DND-41 (cell line): ENCODE results near the gene FBXO3.

Experiments
- ATAC-seq: fragments of 200-7000 bp; cut with Tn5 transposase; 3 replicates; pipeline ENCODE4 v1.9.1; 2021; ENCODE audit warnings: low read depth; ENCODE audit not compliant: insufficient read depth
- DNase-seq: peaks from one replicate; pipeline ENCODE4 v3.0.0-alpha.2; 2020
- H2AFZ ChIP-seq: 2 replicates; pipeline ENCODE4 v1.6.0; 2012; ENCODE audit warnings: low read depth, low read length
- H3K27ac ChIP-seq: 2 replicates; pipeline ENCODE4 v1.5.1; 2012; ENCODE audit warnings: low read length, inconsistent platforms
- H3K27me3 ChIP-seq: fragments of 200-600 bp; sonication (generic); 2 replicates; pipeline ENCODE4 v1.6.0; 2012; ENCODE audit warnings: low read length, mild to moderate bottlenecking, inconsistent platforms; ENCODE audit not compliant: insufficient read depth, poor library complexity
- H3K36me3 ChIP-seq: 2 replicates; pipeline ENCODE4 v1.5.1; 2012; ENCODE audit warnings: low read length, inconsistent platforms; ENCODE audit not compliant: insufficient read depth
- H3K4me1 ChIP-seq: 2 replicates; pipeline ENCODE4 v1.5.1; 2012; ENCODE audit warnings: mild to moderate bottlenecking, low read length; ENCODE audit not compliant: insufficient read depth
- H3K4me2 ChIP-seq: 2 replicates; pipeline ENCODE4 v1.6.0; 2012; ENCODE audit warnings: mild to moderate bottlenecking, moderate library complexity, low read length, inconsistent platforms; ENCODE audit not compliant: insufficient read depth
- H3K4me3 ChIP-seq, 2 experiments: fragments of 200-600 bp in 1 of 2; shearing (Covaris generic) in 1 of 2; 2 replicates each; pipeline ENCODE4 v1.5.1; 2012 to 2016; ENCODE audit warnings: inconsistent platforms in 2 of 2, low read length in 2 of 2, mild to moderate bottlenecking in 2 of 2, low read depth in 1 of 2, moderate library complexity in 1 of 2
- H3K79me2 ChIP-seq: 2 replicates; pipeline ENCODE4 v1.6.0; 2012; ENCODE audit warnings: low read length, inconsistent platforms; ENCODE audit not compliant: insufficient read depth
- H3K9ac ChIP-seq: 2 replicates; pipeline ENCODE4 v1.6.0; 2012; ENCODE audit warnings: low read depth, mild to moderate bottlenecking, inconsistent platforms, low read length, moderate library complexity
- H3K9me3 ChIP-seq: 2 replicates; pipeline ENCODE4 v1.5.1; 2012; ENCODE audit warnings: low read length, moderate library complexity, mild to moderate bottlenecking, inconsistent platforms; ENCODE audit not compliant: insufficient read depth, severe bottlenecking
- H4K20me1 ChIP-seq: 2 replicates; pipeline ENCODE4 v1.6.0; 2012; ENCODE audit warnings: low read length; ENCODE audit not compliant: insufficient read depth
- EZH2 ChIP-seq: IDR thresholded peaks from 3 replicates; pipeline ENCODE4 v1.6.1; 2012; ENCODE audit warnings: borderline replicate concordance, low read depth, mild to moderate bottlenecking, moderate library complexity, low read length, inconsistent platforms; ENCODE audit not compliant: severe bottlenecking
- TF ChIP-seq, protein P1 (sequence below): IDR thresholded peaks from 2 replicates; pipeline ENCODE4 v1.5.1; 2012; ENCODE audit warnings: borderline replicate concordance, low read length, moderate library complexity, mild to moderate bottlenecking; ENCODE audit not compliant: poor library complexity, severe bottlenecking; ENCODE audit errors: extremely low read depth

Gene FBXO3

DNA sequence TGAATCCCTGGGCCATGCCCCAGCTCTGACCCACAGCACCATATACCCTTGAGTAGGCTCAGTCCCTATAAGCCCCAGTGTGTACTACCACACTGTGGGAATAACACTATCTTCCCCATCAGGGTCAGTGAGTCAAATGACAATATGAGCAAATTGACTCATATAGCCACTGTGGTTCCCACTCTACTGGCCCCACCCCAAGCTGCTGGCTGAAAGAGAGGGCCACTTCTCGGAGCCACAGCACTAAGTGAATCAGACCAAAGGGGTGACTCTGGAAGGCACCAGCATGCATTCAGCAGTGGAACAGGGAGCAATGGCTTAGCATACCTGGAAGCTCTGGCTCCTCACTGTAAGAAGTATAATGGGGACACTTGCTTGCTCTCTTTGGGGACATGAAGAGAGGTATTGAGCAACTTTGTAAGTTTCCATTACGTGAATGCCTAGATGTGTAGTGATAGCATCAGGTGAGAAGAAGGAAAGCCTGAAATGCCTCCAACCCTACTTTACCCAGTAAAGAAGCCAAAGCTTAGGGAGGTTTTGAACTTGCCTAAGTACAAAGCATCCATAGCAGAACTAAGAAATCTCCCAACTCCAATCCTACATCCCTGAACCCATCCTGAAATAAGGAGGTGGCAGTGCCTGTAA is 51.6 kb downstream of the FBXO3 start:
- no peak for TF ChIP-seq EZH2
- TF ChIP-seq, protein P1, sequence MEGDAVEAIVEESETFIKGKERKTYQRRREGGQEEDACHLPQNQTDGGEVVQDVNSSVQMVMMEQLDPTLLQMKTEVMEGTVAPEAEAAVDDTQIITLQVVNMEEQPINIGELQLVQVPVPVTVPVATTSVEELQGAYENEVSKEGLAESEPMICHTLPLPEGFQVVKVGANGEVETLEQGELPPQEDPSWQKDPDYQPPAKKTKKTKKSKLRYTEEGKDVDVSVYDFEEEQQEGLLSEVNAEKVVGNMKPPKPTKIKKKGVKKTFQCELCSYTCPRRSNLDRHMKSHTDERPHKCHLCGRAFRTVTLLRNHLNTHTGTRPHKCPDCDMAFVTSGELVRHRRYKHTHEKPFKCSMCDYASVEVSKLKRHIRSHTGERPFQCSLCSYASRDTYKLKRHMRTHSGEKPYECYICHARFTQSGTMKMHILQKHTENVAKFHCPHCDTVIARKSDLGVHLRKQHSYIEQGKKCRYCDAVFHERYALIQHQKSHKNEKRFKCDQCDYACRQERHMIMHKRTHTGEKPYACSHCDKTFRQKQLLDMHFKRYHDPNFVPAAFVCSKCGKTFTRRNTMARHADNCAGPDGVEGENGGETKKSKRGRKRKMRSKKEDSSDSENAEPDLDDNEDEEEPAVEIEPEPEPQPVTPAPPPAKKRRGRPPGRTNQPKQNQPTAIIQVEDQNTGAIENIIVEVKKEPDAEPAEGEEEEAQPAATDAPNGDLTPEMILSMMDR = no peak
- H3K27me3 ChIP-seq = peaks cover 3% of the 10 kb centered on the region
- H3K27ac ChIP-seq = no peak overlapping the region
- H3K4me2 ChIP-seq = no peak overlapping the region
- no peak overlapping the region for H3K9ac ChIP-seq
- no peak overlapping the region for H3K4me3 ChIP-seq
- no peaks in the 10 kb centered on the region for H3K4me1 ChIP-seq
- no peaks in the 10 kb centered on the region for H3K79me2 ChIP-seq
- DNase-seq (no peak), ATAC-seq (no peak)
- H3K36me3 ChIP-seq = no peaks in the 10 kb centered on the region
- no peak overlapping the region for H2AFZ ChIP-seq
- no peaks in the 10 kb centered on the region for H4K20me1 ChIP-seq
- no peaks in the 10 kb centered on the region for H3K9me3 ChIP-seq

DNA sequence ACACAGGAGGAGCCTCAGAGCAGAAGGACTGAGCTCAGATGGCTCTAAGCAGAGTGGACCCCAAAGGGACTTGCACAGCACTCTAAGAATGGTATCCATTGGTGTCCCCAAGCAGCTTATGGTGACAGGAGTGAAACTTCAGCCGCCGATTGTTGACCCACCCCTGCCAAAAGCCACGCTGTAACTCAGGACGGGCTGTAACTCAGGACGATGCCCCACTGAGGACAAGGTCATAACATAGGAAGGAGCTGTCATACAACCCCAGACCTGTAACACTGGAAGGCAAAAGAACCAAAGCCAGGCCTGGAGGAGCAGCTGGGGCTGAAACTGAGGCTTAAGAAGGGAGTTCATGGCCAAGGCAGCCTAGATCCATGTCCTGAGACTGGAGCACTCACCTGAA is 52.3 kb downstream of the FBXO3 start:
- no peaks in the 10 kb centered on the region for H3K9me3 ChIP-seq
- TF ChIP-seq, protein P1 = no peak
- no peak for TF ChIP-seq EZH2
- H3K4me1 ChIP-seq = no peaks in the 10 kb centered on the region
- no peaks in the 10 kb centered on the region for H3K79me2 ChIP-seq
- ATAC-seq (no peak), DNase-seq (no peak)
- no peaks in the 10 kb centered on the region for H3K36me3 ChIP-seq
- H3K27ac ChIP-seq = no peak overlapping the region
- no peak overlapping the region for H3K9ac ChIP-seq
- peaks cover 3% of the 10 kb centered on the region for H3K27me3 ChIP-seq
- no peaks in the 10 kb centered on the region for H4K20me1 ChIP-seq
- no peak overlapping the region for H2AFZ ChIP-seq
- H3K4me3 ChIP-seq = no peak overlapping the region
- H3K4me2 ChIP-seq = no peak overlapping the region

DNA sequence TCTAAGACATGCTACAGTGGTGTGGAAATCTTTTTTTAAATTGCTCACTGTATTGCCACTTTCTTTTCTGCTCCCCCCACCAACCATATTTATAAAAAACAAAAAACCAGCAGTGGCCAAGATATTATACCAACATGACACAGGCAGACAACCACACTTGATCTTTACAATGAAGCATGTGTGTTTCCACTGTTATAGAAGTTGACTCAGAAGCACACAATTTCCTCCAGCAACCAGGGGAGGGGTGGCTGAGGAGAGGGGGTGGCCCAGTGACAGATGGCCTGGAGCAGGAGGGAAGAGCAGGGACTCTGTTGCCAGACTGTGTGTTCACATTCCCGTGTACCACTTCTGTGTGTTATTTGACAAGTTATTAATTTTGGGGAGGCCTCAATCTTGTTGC is 52.9 kb downstream of the FBXO3 start:
- Histone ChIP-seq H3K27me3 (peaks cover 3% of the 10 kb centered on the region), H3K9me3 (no peaks in the 10 kb centered on the region), H4K20me1 (no peaks in the 10 kb centered on the region), H3K27ac (no peak overlapping the region), H3K79me2 (no peaks in the 10 kb centered on the region), H3K4me3 (no peak overlapping the region), H3K9ac (no peak overlapping the region), H3K36me3 (no peaks in the 10 kb centered on the region), H3K4me2 (no peak overlapping the region), H2AFZ (no peak overlapping the region), H3K4me1 (no peaks in the 10 kb centered on the region)
- DNase-seq (no peak), ATAC-seq (no peak)
- TF ChIP-seq, protein P1 = no peak

DNA sequence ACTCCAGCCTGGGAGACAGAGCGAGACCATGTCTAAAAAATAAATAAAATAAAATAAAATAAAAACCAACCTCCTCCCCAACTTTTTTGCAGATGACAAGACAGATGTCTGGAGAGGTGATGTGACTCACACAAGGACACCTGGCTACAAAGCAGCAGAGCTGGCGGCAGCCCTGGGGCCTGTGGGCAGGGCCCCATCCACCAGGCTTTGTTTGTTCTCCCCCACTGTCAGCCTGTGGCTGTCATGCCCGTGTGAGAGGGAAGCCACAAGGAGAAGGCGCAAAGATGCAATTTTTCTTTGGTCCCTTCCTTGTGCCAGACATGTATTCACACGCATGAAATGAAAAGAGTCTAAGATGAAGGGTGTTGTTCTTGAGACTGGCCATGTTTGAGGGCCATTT is 54.7 kb downstream of the FBXO3 start:
- TF ChIP-seq, protein P1 = no peak
- TF ChIP-seq EZH2 = no peak
- Histone ChIP-seq H4K20me1 (no peaks in the 10 kb centered on the region), H3K79me2 (no peaks in the 10 kb centered on the region), H2AFZ (no peak overlapping the region), H3K9ac (no peak overlapping the region), H3K27me3 (peaks cover 3% of the 10 kb centered on the region), H3K36me3 (no peaks in the 10 kb centered on the region), H3K4me1 (no peaks in the 10 kb centered on the region), H3K27ac (no peak overlapping the region), H3K4me3 (no peak overlapping the region), H3K9me3 (no peaks in the 10 kb centered on the region), H3K4me2 (no peak overlapping the region)
- ATAC-seq = peak; percentile 89
- DNase-seq = peak; percentile 54
